Measurements from ENCODE around the gene PGA3. TPM values are rescaled to one million over a fixed set of nuclear protein-coding genes. Genes with fewer than 3 reads are reported as not detected.
"Not testable (repeated sequence)": the region's sequence is repeated elsewhere in the genome, so short reads cannot be mapped to it uniquely, and the experiment has no call there.

PGA3 gene
- total RNA-seq, 1 experiment from 2014 or later: not detected

GRCh38 chr11:61226457-61227137 is 23.3 kb downstream of the PGA3 start:
- not testable (repeated sequence) for H3K36me3 ChIP-seq, H3K4me3 ChIP-seq, H3K27me3 ChIP-seq, H3K9me3 ChIP-seq, DNase-seq

- not testable (repeated sequence) for DNase-seq, H3K4me3 ChIP-seq, H3K9me3 ChIP-seq, H3K27me3 ChIP-seq, H3K36me3 ChIP-seq
Observed at GRCh38 chr11:61229458-61229857, 26.1 kb downstream of the PGA3 start.

- H3K36me3 ChIP-seq, H3K9me3 ChIP-seq, DNase-seq: not testable (repeated sequence)
Observed at GRCh38 chr11:61231033-61231432, 27.7 kb downstream of the PGA3 start.

GRCh38 chr11:61231585-61231984 is 28.3 kb downstream of the PGA3 start:
- H3K36me3 ChIP-seq, H3K9me3 ChIP-seq, DNase-seq, H3K4me3 ChIP-seq, H3K27me3 ChIP-seq: not testable (repeated sequence)

More at GRCh38 chr11:61231033-61231432, 27.7 kb downstream of the PGA3 start:
- not testable (repeated sequence) for H3K27me3 ChIP-seq, H3K4me3 ChIP-seq

- H3K9me3 ChIP-seq, H3K36me3 ChIP-seq, DNase-seq, H3K4me3 ChIP-seq, H3K27me3 ChIP-seq: not testable (repeated sequence)
Observed at GRCh38 chr11:61232548-61233145, 29.3 kb downstream of the PGA3 start.

- not testable (repeated sequence) for H3K27me3 ChIP-seq, H3K4me3 ChIP-seq, DNase-seq, H3K36me3 ChIP-seq, H3K9me3 ChIP-seq
Observed at GRCh38 chr11:61237130-61237529, 33.8 kb downstream of the PGA3 start.

GRCh38 chr11:61240288-61240687 is 37.0 kb downstream of the PGA3 start:
- H3K9me3 ChIP-seq, H3K4me3 ChIP-seq, H3K36me3 ChIP-seq, H3K27me3 ChIP-seq, DNase-seq: not testable (repeated sequence)

GRCh38 chr11:61240875-61241274 is 37.6 kb downstream of the PGA3 start, which contains the start of gene PGA5:
Gene PGA5 (plus strand): TSS chr11:61241175. CDS start chr11:61241227, 52 bp downstream.
- not testable (repeated sequence) for H3K36me3 ChIP-seq, DNase-seq, H3K27me3 ChIP-seq, H3K4me3 ChIP-seq, H3K9me3 ChIP-seq

GRCh38 chr11:61241526-61241925 is 38.2 kb downstream of the PGA3 start:
- not testable (repeated sequence) for DNase-seq, H3K9me3 ChIP-seq, H3K4me3 ChIP-seq, H3K27me3 ChIP-seq, H3K36me3 ChIP-seq

- not testable (repeated sequence) for DNase-seq, H3K4me3 ChIP-seq, H3K9me3 ChIP-seq, H3K36me3 ChIP-seq, H3K27me3 ChIP-seq
Observed at GRCh38 chr11:61245284-61245964, 42.1 kb downstream of the PGA3 start.

GRCh38 chr11:61248071-61248470 is 44.8 kb downstream of the PGA3 start:
- DNase-seq, H3K4me3 ChIP-seq, H3K36me3 ChIP-seq: not testable (repeated sequence)

GRCh38 chr11:61249201-61249600 is 45.9 kb downstream of the PGA3 start:
- H3K36me3 ChIP-seq, H3K27me3 ChIP-seq, H3K9me3 ChIP-seq, DNase-seq, H3K4me3 ChIP-seq: not testable (repeated sequence)

More at GRCh38 chr11:61248071-61248470, 44.8 kb downstream of the PGA3 start:
- H3K9me3 ChIP-seq, H3K27me3 ChIP-seq: not testable (repeated sequence)

- not testable (repeated sequence) for DNase-seq, H3K27me3 ChIP-seq, H3K36me3 ChIP-seq, H3K9me3 ChIP-seq, H3K4me3 ChIP-seq
Observed at GRCh38 chr11:61250796-61251765, 47.8 kb downstream of the PGA3 start.

GRCh38 chr11:61252332-61252731 is 49.0 kb downstream of the PGA3 start:
- not testable (repeated sequence) for H3K4me3 ChIP-seq, DNase-seq, H3K27me3 ChIP-seq, H3K36me3 ChIP-seq, H3K9me3 ChIP-seq

- Histone ChIP-seq H3K36me3 (no peaks in the 10 kb centered on the region), H3K9me3 (no peaks in the 10 kb centered on the region), H3K4me3 (no peak overlapping the region), H3K27me3 (no peaks in the 10 kb centered on the region)
- peak; percentile 46 for DNase-seq
Observed at GRCh38 chr11:61254403-61255025, 51.2 kb downstream of the PGA3 start.

- Histone ChIP-seq H3K9me3 (no peaks in the 10 kb centered on the region), H3K36me3 (no peaks in the 10 kb centered on the region), H3K4me3 (no peak overlapping the region), H3K27me3 (no peaks in the 10 kb centered on the region)
- no peak for DNase-seq
Observed at GRCh38 chr11:61256710-61257482, 53.6 kb downstream of the PGA3 start.

All from MG63 (cell line).